Peyer's patch (tissue), 4 donors: ENCODE data around the gene PDE2A.

Experiments used
- POLR2A ChIP-seq, 2 donors: fragments of 450-650 bp; IDR thresholded peaks; one replicate each; pipeline ENCODE4 v1.5.1; 2017; ENCODE audit warnings: antibody characterized with exemption in 2 of 2, mild to moderate bottlenecking in 2 of 2, moderate library complexity in 2 of 2
- TF ChIP-seq, protein P1 (sequence below), 6 experiments: fragments of 450-650 bp in 4 of 6; fragments of 200-600 bp in 2 of 6; sonication (generic) in 1 of 6; IDR thresholded peaks; one replicate each; pipeline ENCODE4 v1.5.1; 2017 to 2019; ENCODE audit warnings: antibody characterized with exemption in 6 of 6, mild to moderate bottlenecking in 3 of 6, moderate library complexity in 1 of 6

DNA sequence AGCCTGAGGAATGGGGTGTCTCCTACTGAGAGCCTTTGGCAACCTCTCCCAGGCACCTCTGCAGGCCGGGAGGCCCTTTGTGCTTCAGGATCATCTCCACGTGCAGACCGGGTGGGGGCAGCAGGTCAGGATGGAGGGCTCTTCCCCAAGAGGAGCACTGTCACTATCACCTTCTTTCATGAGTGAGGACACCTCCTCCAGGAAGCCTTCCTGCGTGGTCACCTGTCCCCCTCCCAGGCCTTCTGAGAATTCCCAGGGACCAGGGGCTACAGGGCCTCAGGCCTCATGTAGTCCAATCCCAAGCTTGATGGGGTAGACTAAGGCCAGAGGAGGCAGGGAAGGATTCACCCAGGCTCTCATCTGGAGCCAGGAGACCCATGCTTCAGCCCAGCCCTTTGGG is 57.6 kb downstream of the PDE2A start:
- TF ChIP-seq, protein P1, sequence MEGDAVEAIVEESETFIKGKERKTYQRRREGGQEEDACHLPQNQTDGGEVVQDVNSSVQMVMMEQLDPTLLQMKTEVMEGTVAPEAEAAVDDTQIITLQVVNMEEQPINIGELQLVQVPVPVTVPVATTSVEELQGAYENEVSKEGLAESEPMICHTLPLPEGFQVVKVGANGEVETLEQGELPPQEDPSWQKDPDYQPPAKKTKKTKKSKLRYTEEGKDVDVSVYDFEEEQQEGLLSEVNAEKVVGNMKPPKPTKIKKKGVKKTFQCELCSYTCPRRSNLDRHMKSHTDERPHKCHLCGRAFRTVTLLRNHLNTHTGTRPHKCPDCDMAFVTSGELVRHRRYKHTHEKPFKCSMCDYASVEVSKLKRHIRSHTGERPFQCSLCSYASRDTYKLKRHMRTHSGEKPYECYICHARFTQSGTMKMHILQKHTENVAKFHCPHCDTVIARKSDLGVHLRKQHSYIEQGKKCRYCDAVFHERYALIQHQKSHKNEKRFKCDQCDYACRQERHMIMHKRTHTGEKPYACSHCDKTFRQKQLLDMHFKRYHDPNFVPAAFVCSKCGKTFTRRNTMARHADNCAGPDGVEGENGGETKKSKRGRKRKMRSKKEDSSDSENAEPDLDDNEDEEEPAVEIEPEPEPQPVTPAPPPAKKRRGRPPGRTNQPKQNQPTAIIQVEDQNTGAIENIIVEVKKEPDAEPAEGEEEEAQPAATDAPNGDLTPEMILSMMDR (IDR thresholded peaks at IDR 0.05), result no peak
- TF ChIP-seq POLR2A (IDR thresholded peaks at IDR 0.05), result no peak
